Mammary epithelial cell (primary cell): Measurements from ENCODE around the gene C4orf50.

ENCODE experiments used
- CTCF ChIP-seq, 2 donors: IDR thresholded peaks in 1 of 2; conservative IDR thresholded peaks in 1 of 2; 2 replicates each; pipeline ENCODE4 v1.5.1; 2011 to 2012; ENCODE audit warnings: inconsistent platforms in 2 of 2, low read length in 2 of 2, mild to moderate bottlenecking in 2 of 2, control low read depth in 1 of 2, low read depth in 1 of 2; ENCODE audit not compliant: insufficient read depth in 1 of 2; ENCODE audit errors: extremely low read depth in 1 of 2
- EZH2 ChIP-seq: IDR thresholded peaks from 2 replicates; pipeline ENCODE4 v1.6.1; 2012; ENCODE audit warnings: low read length, inconsistent platforms, borderline replicate concordance

GRCh38 chr4:5992171-5992827 lies 25.9 kb downstream of the C4orf50 start:
- TF ChIP-seq EZH2 (no peak), CTCF (conservative IDR thresholded peaks at IDR 0.05 in 1 of 2, IDR thresholded peaks at IDR 0.05 in 1 of 2; ENCODE audit: extremely low read depth in 1 of 2, insufficient read depth in 1 of 2, low read depth in 1 of 2, low read length in 2 of 2) (no peak)
